ENCODE results near the gene MVB12A. TPM values are rescaled to one million over a fixed set of nuclear protein-coding genes. Genes with fewer than 3 reads are reported as not detected.

Gene MVB12A
- polyA plus RNA-seq, 3 donors, result 43.9 to 70.1 (median 66.4) TPM

GRCh38 chr19:17431417-17431816 is 11.6 kb downstream of the MVB12A start:
- 86 to 92% (median 91%) methylated on average over 7 of the region's 7 CpGs for WGBS, 3 donors
- no peak overlapping the region for H3K27ac ChIP-seq (ENCODE audit: low read depth, low read length)

GRCh38 chr19:17435218-17435617 is 15.4 kb downstream of the MVB12A start:
- WGBS, 3 donors, result 80 to 86% (median 86%) methylated on average over 7 of the region's 7 CpGs
- H3K27ac ChIP-seq (ENCODE audit: low read depth, low read length), result no peak overlapping the region

DNA sequence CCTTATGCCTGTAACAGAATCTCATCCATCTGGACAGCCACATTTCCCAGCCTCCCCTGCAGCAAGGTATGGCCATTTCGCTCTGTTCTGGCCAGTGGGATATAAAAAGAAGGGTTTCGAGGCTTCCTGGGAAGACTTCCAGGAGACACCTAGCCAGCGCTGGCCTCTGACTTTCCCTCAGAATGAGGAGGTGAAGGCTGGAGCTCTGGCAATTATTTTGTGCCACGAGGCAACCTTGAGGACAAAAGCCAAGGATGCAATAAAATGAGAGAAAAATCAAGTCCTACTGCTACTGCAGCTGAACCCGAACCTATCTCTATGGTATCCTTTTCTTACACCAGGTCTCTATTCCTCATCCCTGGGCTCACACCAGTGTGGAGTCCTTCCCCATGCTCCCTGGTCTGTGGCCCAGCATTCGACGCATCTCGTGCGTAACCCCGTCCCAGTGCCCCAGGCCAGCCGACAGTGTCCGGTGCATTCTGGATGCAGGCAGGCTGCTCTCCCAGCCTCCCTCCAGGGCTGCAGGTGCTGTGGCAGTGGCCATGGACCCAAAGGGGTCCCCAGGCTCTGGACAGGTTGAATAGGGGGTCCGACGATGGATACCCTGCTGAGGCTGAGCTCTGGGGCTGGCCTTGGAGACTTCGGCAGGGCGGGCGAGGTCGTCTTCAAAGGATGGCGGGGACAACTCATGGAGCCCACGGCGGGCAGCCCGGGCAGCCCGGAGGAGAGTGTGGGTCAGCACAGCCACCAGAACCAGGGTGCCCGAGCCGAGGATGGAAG is 16.4 kb downstream of the MVB12A start:
- WGBS, 3 donors, result 95 to 97% (median 96%) methylated on average over 25 of the region's 25 CpGs
- no peak overlapping the region for H3K27ac ChIP-seq (ENCODE audit: low read depth, low read length)

DNA sequence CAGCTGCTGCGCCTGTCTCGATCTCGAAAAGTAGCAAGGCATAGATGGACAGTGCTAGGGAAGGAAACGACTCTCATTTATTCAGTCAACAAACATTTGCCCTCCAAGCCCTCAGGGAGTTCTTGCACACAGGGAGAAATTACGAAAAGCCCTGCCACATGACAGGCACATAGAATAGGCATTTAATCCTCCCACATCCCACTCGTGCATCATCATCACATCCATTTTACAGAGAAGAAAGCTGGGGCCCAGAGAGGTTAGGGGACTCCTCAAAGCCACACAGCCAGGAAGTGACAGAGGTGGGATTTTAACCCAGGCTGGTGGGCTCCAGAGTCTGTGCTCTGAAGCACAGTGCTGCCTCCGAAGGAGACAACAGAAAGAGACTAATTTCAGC is 17.0 kb downstream of the MVB12A start:
- 84 to 88% (median 87%) methylated on average over 7 of the region's 7 CpGs for WGBS, 3 donors
- H3K27ac ChIP-seq (ENCODE audit: low read depth, low read length), result no peak overlapping the region

- WGBS, 3 donors, result 49 to 55% (median 50%) methylated on average over 8 of the region's 8 CpGs
- H3K27ac ChIP-seq (ENCODE audit: low read depth, low read length), result no peak overlapping the region
These were observed 21.6 kb downstream of the MVB12A start for GRCh38 chr19:17441241-17442021.

DNA sequence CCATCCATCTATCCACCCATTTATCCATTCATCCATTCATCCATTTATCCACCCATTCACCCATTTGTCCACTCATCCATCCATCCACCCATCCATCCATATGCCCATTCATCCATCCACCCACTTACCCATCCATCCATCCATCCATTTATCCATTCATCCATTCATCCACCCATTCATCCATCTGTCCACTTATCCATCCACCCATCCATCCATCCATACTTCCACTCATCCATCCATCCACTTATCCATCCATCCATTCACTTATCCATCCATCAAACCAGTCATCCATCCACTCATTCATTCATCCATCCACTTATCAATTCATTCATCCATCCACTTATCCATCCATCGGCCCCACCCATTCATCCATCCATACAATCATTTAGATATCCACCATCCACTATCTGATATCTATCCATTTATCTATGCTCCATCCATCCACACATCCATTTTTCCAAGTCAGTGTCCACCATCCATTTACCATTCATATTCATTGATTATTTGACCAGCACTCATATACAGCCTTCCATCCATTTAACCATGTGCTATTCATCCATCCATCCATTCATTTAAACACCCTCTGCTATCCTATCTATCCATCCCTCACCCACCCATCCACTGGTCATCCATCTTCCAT is 25.8 kb downstream of the MVB12A start:
- H3K27ac ChIP-seq (ENCODE audit: low read depth, low read length), result no peak overlapping the region
- 99 to 100% (median 100%) methylated on average over 1 of the region's 1 CpG for WGBS, 3 donors

GRCh38 chr19:17447704-17448130 is 27.9 kb downstream of the MVB12A start:
- H3K27ac ChIP-seq (ENCODE audit: low read depth, low read length), result no peak overlapping the region
- WGBS, 3 donors, result 37 to 88% (median 49%) methylated on average over 2 to 5 of the region's 5 CpGs

GRCh38 chr19:17448131-17448967 is 28.5 kb downstream of the MVB12A start, which contains the start of gene TMEM221:
TSS of gene TMEM221 (minus strand) at chr19:17448668. CDS start at chr19:17448462, 206 bp downstream.
- H3K27ac ChIP-seq (ENCODE audit: low read depth, low read length), result no peak within 1 kb of the TSS
- 1 to 3% (median 2%) methylated on average over 41 to 81 of the region's 81 CpGs for WGBS, 3 donors

DNA sequence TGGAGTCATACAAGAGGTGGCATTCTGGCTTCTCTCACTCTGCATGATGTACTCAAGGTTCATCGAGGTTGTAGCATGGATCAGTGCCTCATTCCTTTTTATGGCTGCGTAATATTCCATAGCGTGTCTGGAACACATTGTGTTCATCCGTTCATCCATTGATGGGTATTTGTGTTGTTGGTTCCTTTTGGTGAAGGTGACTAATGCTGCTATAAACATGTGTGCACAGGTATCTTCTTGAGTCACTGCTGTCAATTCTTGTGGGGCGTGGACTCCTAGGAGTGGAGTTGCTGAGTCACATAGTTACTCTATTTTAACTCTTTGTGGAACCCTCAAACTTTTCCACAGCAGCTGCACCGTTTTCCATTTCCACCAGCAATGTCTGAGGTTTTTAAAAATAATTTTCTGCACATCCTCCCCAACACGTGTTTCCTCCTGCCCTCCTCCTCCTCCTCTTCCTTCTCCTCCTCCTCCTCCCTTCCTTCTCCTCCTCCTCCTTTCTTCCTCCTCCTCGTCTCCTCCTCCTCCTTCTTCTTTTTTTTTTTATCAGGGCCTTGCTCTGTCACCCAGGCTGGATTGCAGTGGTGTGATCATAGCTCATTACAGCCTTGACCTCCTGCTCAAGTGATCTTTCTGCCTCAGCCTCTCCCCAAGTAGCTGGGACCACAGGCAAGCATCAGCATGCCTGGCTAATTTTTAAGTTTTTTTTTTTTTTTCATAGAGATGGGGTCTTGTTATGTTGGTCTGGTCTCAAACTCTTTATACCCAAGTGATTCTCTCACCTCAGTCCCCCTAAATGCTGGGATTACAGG is 30.6 kb downstream of the MVB12A start:
- H3K27ac ChIP-seq (ENCODE audit: low read depth, low read length), result no peak overlapping the region
- WGBS, 3 donors, result 52 to 68% (median 61%) methylated on average over 7 to 8 of the region's 8 CpGs

DNA sequence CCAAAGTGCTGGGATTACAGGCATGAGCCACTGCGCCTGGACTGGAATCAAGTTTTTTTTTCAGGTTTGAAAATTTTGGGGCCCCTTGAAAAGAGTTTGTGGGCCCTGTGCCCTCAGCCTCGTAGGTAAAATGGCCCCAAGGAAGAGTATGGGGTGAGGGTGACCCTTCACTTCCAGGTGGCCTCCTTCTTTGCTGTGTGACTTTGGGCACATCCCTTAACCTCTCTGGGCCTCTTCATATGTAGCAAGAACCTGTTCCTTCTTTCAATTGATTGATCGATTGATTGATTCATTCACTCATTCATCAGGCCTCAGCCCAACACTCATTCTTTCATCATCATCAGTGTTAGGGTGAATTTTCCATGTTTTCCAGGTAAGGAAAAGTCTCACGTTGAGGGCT is 32.0 kb downstream of the MVB12A start:
- WGBS, 3 donors, result 83 to 88% (median 87%) methylated on average over 4 of the region's 4 CpGs
- no peak overlapping the region for H3K27ac ChIP-seq (ENCODE audit: low read depth, low read length)

- WGBS, 3 donors, result 7 to 15% (median 13%) methylated on average over 13 of the region's 13 CpGs
- no peak overlapping the region for H3K27ac ChIP-seq (ENCODE audit: low read depth, low read length)
These were observed 34.8 kb downstream of the MVB12A start for GRCh38 chr19:17454576-17455071.

- no peak overlapping the region for H3K27ac ChIP-seq (ENCODE audit: low read depth, low read length)
- 16 to 19% (median 17%) methylated on average over 47 to 58 of the region's 58 CpGs for WGBS, 3 donors
These were observed 35.7 kb downstream of the MVB12A start for GRCh38 chr19:17455308-17456123.

GRCh38 chr19:17456127-17456526 is 36.3 kb downstream of the MVB12A start:
- no peak overlapping the region for H3K27ac ChIP-seq (ENCODE audit: low read depth, low read length)
- 60 to 81% (median 73%) methylated on average over 11 of the region's 11 CpGs for WGBS, 3 donors

DNA sequence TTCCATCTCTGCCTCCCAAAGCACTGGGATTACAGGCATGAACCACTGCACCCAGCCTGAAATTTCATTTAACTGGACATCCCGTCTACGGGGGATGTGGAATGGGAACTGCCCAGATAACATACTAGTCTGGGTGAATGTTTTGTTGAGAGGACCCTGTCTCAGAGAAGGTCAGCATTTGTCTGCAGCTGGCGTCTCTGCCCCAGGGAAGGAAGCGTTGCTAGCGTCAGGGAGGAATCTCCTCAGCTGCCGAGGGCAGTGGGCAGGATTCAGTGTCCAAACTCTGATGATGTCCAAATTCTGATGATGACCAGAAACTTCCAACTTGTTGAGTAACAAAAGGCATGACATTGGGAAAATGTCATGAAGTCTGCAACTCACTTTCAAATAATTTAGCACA is 37.8 kb downstream of the MVB12A start:
- 38 to 46% (median 42%) methylated on average over 6 of the region's 6 CpGs for WGBS, 3 donors
- no peak overlapping the region for H3K27ac ChIP-seq (ENCODE audit: low read depth, low read length)

DNA sequence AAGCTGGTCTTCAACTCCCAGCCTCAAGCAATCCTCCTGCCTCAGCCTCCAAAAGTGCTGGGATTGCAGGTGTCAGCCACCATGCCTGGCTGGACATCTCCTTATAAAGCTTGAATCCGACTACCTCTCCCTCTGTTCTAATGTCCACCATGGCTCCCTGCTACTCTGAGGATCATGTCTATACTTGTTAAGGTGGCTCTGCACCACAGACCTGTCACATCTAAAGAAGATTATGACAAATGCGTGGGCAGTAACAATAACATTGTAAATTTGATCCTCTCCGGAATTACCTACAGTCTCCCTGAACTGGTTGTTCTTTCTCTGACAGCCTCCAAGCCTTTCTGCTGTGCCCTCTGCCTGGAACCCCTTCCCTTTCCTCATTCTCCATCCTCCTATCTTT is 39.1 kb downstream of the MVB12A start:
- H3K27ac ChIP-seq (ENCODE audit: low read depth, low read length), result no peak overlapping the region
- WGBS, 3 donors, result 72 to 79% (median 77%) methylated on average over 3 of the region's 3 CpGs

- no peak within 1 kb of the TSS for H3K27ac ChIP-seq (ENCODE audit: low read depth, low read length)
- WGBS, 3 donors, result 79 to 89% (median 88%) methylated on average over 26 of the region's 26 CpGs
These were observed 40.8 kb downstream of the MVB12A start, which contains the start of gene NXNL1 for GRCh38 chr19:17460372-17461230. TSS of gene NXNL1 (minus strand) at chr19:17460926. CDS start at chr19:17460869, 57 bp downstream.
